Measurements from ENCODE around the gene PMEPA1.

PMEPA1 gene

DNA sequence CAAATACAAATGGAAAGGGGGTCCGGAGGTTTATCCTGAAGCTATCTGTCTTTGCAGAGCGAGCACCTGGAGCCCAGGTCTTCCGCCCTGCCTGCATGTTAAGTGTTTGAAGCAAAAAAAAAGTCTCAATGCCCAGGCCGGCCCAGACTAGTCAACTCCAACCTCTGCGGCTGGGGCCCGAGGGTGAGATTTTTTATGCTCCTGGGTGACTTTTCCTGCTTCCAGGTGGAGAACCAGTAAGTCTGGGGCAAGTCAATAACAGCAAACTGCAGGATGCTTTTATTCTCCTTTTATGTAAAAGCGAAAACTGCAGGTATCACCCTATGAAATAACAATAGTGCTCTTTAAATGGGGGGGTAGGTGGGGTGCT lies 87.6 kb downstream of the PMEPA1 start:
- Histone ChIP-seq H3K36me3 (ENCODE audit: insufficient read depth, low read length) (no peaks in the 10 kb centered on the region), H3K4me3 (ENCODE audit: low read length) (no peak overlapping the region), H3K4me1 (ENCODE audit: insufficient read depth, low read length) (no peaks in the 10 kb centered on the region), H2AFZ (ENCODE audit: low read depth, low read length) (no peak overlapping the region), H3K27me3 (ENCODE audit: insufficient read depth, low read length) (peaks cover 11% of the 10 kb centered on the region), H3K9me3 (ENCODE audit: low read length) (peaks cover 2% of the 10 kb centered on the region)

DNA sequence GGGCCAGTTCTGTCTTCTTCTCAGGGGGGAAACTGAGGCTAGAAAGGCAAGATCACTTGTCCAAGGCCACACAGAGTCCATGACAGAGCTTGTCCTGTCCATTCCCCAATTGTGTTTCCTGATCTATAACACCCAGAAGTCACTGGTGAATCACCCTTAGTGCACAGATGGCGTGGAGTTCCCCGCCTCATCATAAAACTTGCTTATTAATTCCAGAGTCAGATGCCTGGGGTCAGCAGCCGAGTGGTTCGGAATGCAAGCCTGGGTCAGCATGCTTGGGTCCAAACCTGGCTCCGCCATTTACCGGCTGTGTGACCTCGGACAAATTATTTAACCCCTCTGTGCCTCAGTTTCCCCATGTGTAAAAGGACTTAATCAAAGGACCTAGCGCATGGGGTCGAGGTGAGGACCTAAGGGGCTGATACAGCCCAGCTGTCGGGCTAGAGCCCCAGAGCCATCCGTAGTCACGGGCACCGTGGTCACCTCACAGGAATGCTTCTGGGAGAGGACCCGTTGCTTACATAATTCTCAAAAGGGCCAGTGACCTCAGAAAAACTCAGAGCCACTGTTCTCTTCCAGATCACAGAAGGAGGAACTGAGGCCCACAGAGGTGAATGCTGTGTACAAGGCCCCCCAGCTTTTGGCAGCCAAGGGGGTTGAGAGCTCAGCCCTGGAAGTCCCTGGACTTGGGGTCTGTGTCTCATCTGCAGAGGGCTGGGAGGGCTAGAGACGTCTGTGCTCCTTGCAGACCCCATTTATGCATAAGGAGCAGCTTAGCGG lies 88.2 kb downstream of the PMEPA1 start:
- Histone ChIP-seq H3K27me3 (ENCODE audit: insufficient read depth, low read length) (peaks cover 11% of the 10 kb centered on the region), H3K4me3 (ENCODE audit: low read length) (no peak overlapping the region), H3K4me1 (ENCODE audit: insufficient read depth, low read length) (no peaks in the 10 kb centered on the region), H3K36me3 (ENCODE audit: insufficient read depth, low read length) (no peaks in the 10 kb centered on the region), H2AFZ (ENCODE audit: low read depth, low read length) (no peak overlapping the region), H3K9me3 (ENCODE audit: low read length) (peaks cover 2% of the 10 kb centered on the region)

DNA sequence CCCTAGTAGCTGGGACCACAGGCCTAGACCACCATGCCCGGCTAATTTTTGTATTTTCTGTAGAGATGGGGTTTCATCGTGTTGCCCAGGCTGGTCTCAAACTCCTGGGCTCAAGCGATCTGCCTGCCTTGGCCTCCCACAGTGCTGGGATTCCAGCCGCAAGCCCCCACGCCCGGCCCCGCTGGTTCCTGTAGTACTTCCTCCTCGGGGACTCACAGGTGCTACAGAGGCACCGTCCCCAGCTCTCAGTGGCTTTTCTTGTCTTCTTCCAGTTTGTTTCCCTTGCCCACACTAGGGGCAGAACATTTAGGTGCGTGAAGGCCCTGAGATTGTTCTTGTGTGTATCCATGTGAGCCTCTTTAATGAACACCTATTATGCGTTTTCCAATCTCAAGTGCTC lies 88.8 kb downstream of the PMEPA1 start:
- peaks cover 13% of the 10 kb centered on the region for H3K27me3 ChIP-seq (ENCODE audit: insufficient read depth, low read length)
- no peaks in the 10 kb centered on the region for H3K4me1 ChIP-seq (ENCODE audit: insufficient read depth, low read length)
- H2AFZ ChIP-seq (ENCODE audit: low read depth, low read length), result no peak overlapping the region
- no peaks in the 10 kb centered on the region for H3K36me3 ChIP-seq (ENCODE audit: insufficient read depth, low read length)
- no peaks in the 10 kb centered on the region for H3K9me3 ChIP-seq (ENCODE audit: low read length)
- H3K4me3 ChIP-seq (ENCODE audit: low read length), result no peak overlapping the region

DNA sequence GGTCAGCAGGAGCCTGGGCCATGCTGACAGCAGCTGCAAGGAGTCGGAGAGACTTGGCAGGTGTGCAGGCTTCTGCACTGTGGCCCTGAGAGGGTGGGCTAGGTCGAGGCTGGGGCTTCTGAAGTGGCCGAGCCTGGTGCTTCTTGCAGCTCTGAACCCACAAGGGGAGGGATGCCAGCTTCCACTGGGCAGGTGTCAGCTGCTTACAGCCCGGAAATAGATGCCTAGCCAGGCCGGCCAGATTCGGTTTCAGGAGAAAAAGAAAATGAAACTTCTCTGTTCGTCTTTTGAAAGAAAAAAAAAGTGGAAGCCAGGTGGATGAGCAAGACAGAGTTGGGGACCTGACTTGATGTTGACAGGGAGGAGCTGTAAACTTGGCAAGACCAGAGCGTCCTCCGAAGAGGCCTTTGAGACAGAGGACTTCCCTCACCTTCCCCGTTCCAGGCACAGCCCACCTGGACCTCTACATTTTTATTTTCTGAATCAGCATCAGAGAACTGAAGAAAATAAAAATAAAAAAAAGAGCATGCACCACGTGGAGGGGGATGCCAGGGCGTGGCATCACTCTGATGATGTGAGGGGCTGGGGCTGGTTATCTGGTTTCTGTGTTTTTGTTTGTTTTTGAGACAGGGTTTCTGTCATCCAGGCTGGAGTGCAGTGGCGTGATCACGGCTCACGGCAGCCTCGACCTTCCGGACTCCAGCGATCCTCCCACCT lies 89.4 kb downstream of the PMEPA1 start, which contains the start of gene ZBP1:
ZBP1 (minus strand) TSS at position 153 of the 717 bp plus-strand sequence; CDS start at position 22, 131 bp downstream.
- Histone ChIP-seq H3K9me3 (ENCODE audit: low read length) (no peaks in the 10 kb centered on the region), H3K4me1 (ENCODE audit: insufficient read depth, low read length) (no peaks in the 10 kb centered on the region), H2AFZ (ENCODE audit: low read depth, low read length) (no peak within 1 kb of the TSS), H3K4me3 (ENCODE audit: low read length) (no peak within 1 kb of the TSS), H3K36me3 (ENCODE audit: insufficient read depth, low read length) (no peaks in the 10 kb centered on the region), H3K27me3 (ENCODE audit: insufficient read depth, low read length) (peaks cover 17% of the 10 kb centered on the region)

DNA sequence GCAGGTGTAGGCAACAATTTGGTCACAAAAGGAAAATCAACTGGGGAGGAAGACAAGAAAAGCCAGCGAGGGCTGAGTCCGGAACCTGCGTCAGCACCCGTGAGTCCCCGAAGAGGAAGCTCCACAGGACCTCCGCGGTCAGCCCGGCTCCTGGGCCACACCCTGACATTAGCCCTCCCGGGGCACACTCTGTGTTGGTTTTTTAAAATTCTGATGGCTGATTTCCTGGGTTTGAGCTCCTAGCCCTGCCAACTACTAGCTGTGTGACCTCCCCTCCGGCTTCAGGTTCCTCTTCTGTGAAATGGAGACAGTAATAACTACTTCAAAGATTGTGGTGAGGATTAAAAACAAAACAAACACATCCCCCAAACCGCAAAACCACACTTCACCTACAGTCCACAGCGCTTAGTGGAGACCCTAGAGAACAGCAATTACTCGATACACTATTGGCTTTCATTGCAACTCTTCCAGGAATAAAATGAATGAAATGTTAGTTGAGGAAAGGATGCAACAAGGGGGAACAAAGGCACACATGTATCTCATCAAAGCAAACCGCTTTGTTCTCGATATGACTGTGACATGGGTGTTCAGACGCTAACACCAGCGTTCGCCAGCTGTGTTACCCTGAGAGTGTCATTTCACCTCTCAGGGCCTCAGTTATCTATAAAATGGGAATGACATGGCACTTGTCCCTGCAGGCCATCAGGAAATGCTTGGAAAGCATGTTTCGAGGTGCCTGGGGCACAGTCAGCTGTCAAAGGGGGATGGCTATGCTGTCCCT lies 90.6 kb downstream of the PMEPA1 start:
- Histone ChIP-seq H3K27me3 (ENCODE audit: insufficient read depth, low read length) (peaks cover 17% of the 10 kb centered on the region), H3K9me3 (ENCODE audit: low read length) (no peaks in the 10 kb centered on the region), H2AFZ (ENCODE audit: low read depth, low read length) (no peak overlapping the region)

DNA sequence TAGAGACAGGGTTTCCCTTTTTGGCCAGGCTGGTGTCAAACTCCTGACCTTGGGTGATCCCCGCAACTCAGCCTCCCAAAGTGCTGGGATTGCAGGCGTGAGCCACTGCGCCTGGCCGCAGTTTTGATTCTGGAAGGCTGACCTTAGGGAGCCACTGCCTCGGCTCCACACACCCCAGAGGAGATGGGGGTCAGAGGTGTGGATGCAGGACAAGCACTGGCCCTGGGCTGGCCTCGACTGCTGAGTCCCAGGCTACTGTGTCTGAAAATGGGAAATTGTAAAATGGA lies 91.1 kb downstream of the PMEPA1 start:
- no peak overlapping the region for H2AFZ ChIP-seq (ENCODE audit: low read depth, low read length)
- H3K36me3 ChIP-seq (ENCODE audit: insufficient read depth, low read length), result no peaks in the 10 kb centered on the region
- H3K27me3 ChIP-seq (ENCODE audit: insufficient read depth, low read length), result peaks cover 17% of the 10 kb centered on the region
- H3K9me3 ChIP-seq (ENCODE audit: low read length), result no peaks in the 10 kb centered on the region
- H3K4me3 ChIP-seq (ENCODE audit: low read length), result no peak overlapping the region
- no peaks in the 10 kb centered on the region for H3K4me1 ChIP-seq (ENCODE audit: insufficient read depth, low read length)

More for the DNA sequence above, 90.6 kb downstream of the PMEPA1 start:
- no peak overlapping the region for H3K4me3 ChIP-seq (ENCODE audit: low read length)
- no peaks in the 10 kb centered on the region for H3K36me3 ChIP-seq (ENCODE audit: insufficient read depth, low read length)
- no peaks in the 10 kb centered on the region for H3K4me1 ChIP-seq (ENCODE audit: insufficient read depth, low read length)

DNA sequence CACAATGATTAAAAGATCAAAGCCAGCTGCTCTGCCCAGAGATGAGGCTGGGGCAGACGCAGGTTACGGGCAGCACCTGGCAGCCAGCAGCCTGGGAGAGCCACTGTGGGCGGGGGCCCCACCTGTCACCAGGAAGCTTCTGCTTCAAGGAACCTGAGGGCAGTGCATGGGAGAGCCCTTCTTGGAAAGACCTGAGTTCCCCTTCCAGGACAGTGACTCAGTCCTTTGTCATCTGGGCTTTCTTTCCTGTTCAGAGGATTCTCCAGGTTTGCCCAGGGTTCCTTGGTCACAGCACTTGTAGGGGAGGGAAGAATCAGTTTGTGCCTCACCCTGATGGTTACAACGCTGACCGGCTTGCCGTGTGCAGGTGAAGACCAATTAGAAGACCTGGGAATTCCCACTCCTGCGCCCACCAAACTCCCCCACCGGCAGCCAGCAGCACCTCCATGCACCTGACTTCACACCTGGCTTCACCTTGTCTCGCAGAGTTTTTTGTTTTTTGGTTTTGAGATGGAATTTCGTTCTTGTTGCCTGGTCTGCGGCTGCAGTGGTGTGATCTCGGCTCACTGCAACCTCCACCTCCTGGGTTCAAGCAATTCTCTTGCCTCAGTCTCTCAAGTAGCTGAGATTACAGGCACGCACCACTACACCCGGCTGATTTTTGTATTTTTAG lies 91.6 kb downstream of the PMEPA1 start:
- Histone ChIP-seq H3K36me3 (ENCODE audit: insufficient read depth, low read length) (no peaks in the 10 kb centered on the region), H3K4me3 (ENCODE audit: low read length) (no peak overlapping the region), H3K4me1 (ENCODE audit: insufficient read depth, low read length) (no peaks in the 10 kb centered on the region), H2AFZ (ENCODE audit: low read depth, low read length) (no peak overlapping the region), H3K9me3 (ENCODE audit: low read length) (no peaks in the 10 kb centered on the region), H3K27me3 (ENCODE audit: insufficient read depth, low read length) (peaks cover 17% of the 10 kb centered on the region)

DNA sequence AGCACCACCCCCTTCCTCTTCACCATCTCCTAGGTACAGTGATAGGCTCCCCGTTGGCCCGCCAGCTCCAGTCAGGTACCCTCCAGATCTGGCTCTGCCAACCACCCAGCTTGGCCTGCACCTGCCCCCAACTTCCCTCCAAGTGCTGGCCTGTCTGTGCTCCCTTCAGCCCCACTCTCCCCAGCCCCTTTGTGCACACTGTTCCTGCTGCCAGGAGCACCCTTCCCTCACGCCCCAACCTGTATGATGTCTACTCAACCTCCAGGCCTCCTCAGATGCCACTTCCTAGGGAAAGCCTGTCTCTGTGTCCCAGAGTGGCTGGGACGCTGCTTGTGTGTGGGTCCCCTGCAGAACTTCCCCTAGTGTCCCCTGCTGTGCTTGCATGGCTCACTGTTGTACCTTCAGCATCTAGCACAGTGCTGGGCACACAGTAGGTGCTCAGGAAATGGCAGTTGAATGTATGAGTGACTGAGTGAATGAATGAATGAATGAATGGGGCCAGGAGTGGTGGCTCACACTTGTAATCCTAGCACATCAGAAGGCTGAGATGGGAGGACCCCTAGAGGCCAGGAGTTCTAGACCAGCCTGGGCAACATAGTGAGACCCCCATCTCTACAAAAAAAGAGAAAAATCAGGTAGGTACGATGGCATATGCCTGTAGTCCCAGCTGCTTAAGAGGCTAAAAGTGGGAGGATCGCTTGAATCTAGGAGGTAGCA lies 92.6 kb downstream of the PMEPA1 start:
- H2AFZ ChIP-seq (ENCODE audit: low read depth, low read length), result no peak overlapping the region
- H3K4me3 ChIP-seq (ENCODE audit: low read length), result no peak overlapping the region
- no peaks in the 10 kb centered on the region for H3K9me3 ChIP-seq (ENCODE audit: low read length)
- no peaks in the 10 kb centered on the region for H3K4me1 ChIP-seq (ENCODE audit: insufficient read depth, low read length)
- H3K27me3 ChIP-seq (ENCODE audit: insufficient read depth, low read length), result peaks cover 17% of the 10 kb centered on the region
- no peaks in the 10 kb centered on the region for H3K36me3 ChIP-seq (ENCODE audit: insufficient read depth, low read length)

DNA sequence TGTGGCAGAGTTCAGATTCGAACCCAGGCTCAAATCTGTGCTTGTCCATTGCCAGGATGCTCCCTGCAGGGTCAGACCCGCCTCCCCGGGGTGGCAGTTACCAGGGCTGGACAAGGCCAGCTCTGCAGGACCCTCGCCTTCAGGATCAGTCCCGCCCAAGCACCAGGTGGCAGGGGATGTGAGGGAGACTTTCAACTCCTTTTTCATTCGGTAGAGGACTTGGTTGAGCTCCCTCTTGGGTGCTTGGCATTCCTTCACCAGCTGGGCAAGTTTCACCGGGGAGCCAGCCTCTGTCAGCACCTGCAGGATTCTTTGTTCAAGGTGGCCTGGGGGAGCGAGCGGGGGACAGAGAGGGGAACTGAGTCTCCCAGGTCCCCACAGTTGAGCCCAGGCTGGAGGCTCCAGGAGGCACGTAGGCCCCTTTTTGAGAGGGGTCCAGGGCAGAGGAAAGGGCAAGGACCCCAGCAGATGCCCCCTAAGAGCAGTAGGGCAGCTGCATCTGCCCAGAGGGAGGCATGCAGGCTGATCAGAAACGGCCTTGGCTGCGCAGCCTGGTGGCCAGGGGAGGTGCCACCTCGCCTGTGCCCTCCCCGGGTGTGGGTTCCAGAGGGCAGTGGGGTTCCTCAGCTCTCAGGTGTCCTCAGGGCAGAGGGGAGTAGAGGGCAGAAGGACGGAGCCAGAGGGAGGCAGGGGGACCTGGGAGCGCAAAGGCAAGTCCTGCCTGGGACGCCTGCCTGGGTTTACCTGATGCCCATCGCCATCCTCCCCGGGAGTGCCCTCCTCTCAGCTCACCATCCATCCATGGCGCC lies 93.5 kb downstream of the PMEPA1 start:
- Histone ChIP-seq H3K9me3 (ENCODE audit: low read length) (no peaks in the 10 kb centered on the region), H3K27me3 (ENCODE audit: insufficient read depth, low read length) (peaks cover 17% of the 10 kb centered on the region), H2AFZ (ENCODE audit: low read depth, low read length) (no peak overlapping the region), H3K36me3 (ENCODE audit: insufficient read depth, low read length) (no peaks in the 10 kb centered on the region), H3K4me3 (ENCODE audit: low read length) (no peak overlapping the region), H3K4me1 (ENCODE audit: insufficient read depth, low read length) (no peaks in the 10 kb centered on the region)

DNA sequence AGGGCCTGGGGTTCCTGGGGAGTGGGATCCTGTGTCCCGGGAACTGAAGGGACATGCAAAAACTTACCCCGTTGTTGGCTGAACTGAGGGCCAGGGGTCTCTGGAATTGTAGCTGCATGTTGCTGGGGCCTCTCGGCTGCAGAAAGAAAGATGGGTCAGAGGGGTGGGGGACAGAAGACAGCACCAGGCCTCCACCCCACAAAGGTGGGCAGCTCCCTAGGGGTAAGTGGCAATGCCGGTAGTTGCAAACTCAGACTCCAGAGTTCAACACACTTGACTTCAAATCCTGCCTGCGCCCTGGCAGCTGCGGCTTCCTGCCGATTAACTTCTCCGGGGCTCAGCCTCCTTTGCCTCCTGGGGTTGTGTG lies 94.4 kb downstream of the PMEPA1 start:
- H3K27me3 ChIP-seq (ENCODE audit: insufficient read depth, low read length), result peaks cover 17% of the 10 kb centered on the region

DNA sequence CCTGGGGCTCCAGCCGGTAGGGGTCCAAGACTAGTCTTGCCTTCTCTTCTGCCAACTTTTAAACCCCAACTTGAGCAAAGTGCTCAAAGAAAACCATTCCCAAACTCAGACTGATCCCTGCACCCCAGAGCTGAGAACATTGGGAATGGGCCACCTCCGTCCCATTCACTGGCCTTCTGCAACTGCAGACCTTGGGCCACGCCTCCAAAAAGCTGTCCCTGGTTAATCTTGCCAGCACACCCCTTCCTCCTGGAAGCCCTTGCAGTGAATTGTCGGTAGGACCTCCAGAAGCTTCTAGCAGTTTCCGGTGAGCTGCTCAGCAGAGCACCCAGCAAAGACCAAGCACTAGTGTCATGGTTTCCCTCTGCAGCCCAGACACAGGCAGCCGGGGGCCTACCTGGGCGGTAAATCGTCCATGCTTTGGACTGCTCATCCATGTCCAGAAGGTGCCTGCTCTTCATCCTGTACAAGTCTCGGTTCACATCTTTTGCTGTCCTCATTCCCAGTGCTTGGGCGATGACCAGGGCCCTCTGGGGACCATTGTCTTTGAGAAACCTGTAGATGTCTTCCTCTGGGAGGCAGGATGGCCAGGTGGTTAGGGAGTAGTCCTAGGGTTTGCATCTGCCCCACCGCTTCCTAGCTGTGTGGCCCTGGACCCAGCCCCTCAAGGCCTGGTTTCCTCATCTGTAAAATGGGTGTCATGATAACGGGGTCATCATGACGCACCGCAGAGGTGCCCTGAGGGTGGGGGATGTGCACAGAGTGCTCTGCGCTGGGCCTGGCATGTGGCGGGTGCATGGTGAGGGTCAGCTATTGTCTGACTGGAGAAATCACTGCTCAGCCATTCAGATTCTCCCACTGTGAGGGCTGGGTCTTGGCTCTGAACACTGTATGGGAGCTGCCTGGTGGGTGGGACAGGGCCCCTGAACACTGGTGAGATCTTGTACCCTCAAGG lies 95.0 kb downstream of the PMEPA1 start:
- Histone ChIP-seq H3K9me3 (ENCODE audit: low read length) (no peaks in the 10 kb centered on the region), H3K4me1 (ENCODE audit: insufficient read depth, low read length) (no peaks in the 10 kb centered on the region), H3K4me3 (ENCODE audit: low read length) (no peak overlapping the region), H3K27me3 (ENCODE audit: insufficient read depth, low read length) (peaks cover 17% of the 10 kb centered on the region), H2AFZ (ENCODE audit: low read depth, low read length) (no peak overlapping the region), H3K36me3 (ENCODE audit: insufficient read depth, low read length) (no peaks in the 10 kb centered on the region)

More for the DNA sequence above, 94.4 kb downstream of the PMEPA1 start:
- Histone ChIP-seq H3K36me3 (ENCODE audit: insufficient read depth, low read length) (no peaks in the 10 kb centered on the region), H2AFZ (ENCODE audit: low read depth, low read length) (no peak overlapping the region), H3K9me3 (ENCODE audit: low read length) (no peaks in the 10 kb centered on the region), H3K4me3 (ENCODE audit: low read length) (no peak overlapping the region), H3K4me1 (ENCODE audit: insufficient read depth, low read length) (no peaks in the 10 kb centered on the region)
